Prostate gland (tissue), 2 donors: ENCODE data around the gene NOTCH2.

Experiments used
- CTCF ChIP-seq, 4 experiments: fragments of 200-600 bp in 2 of 4; fragments of 450-650 bp in 2 of 4; sonication (generic) in 2 of 4; IDR thresholded peaks; 1 replicate in 3 of 4; 2 replicates in 1 of 4; pipeline ENCODE4 v1.5.1; 2016 to 2019; ENCODE audit warnings: antibody characterized with exemption in 4 of 4, mild to moderate bottlenecking in 2 of 4, moderate library complexity in 2 of 4
- POLR2A ChIP-seq: fragments of 450-650 bp; IDR thresholded peaks from one replicate; pipeline ENCODE4 v1.6.1; 2016; ENCODE audit warnings: antibody characterized with exemption, mild to moderate bottlenecking
- POLR2AphosphoS5 ChIP-seq: sonication (generic); formaldehyde crosslinking; IDR thresholded peaks from one replicate; pipeline ENCODE4 v1.6.1; 2017; ENCODE audit warnings: antibody characterized with exemption

- TF ChIP-seq CTCF (IDR thresholded peaks at IDR 0.05): no peak
- no peak for TF ChIP-seq POLR2A
- no peak for TF ChIP-seq POLR2AphosphoS5
Measured at GRCh38 chr1:119893827-119894700, 175.4 kb downstream of the NOTCH2 start.
